GM06990 (cell line): ENCODE measurements around the gene CERS6.
"Not testable (repeated sequence)": the region's sequence is repeated elsewhere in the genome, so short reads cannot be mapped to it uniquely, and the experiment has no call there.

Experiments used
- DNase-seq: peaks from one replicate; pipeline ENCODE4 v3.0.0-alpha.2; 2011; ENCODE audit not compliant: insufficient read length; ENCODE audit errors: extremely low read depth
- H3K27me3 ChIP-seq: replicated peaks from 2 replicates; pipeline ENCODE4 v1.6.0; 2011; ENCODE audit warnings: low read length; ENCODE audit not compliant: control insufficient read depth, insufficient read depth
- H3K36me3 ChIP-seq: 2 replicates; pipeline ENCODE4 v1.5.1; 2011; ENCODE audit warnings: low read length; ENCODE audit not compliant: control insufficient read depth, insufficient read depth
- H3K4me3 ChIP-seq: replicated peaks from 2 replicates; pipeline ENCODE4 v1.5.1; 2011; ENCODE audit warnings: low read depth, mild to moderate bottlenecking, control low read depth, low read length
- CTCF ChIP-seq: IDR thresholded peaks from 2 replicates; pipeline ENCODE4 v1.5.1; 2011; ENCODE audit warnings: low read length, control low read depth, mild to moderate bottlenecking, inconsistent platforms; ENCODE audit not compliant: insufficient read depth, poor library complexity, severe bottlenecking

CERS6 gene

GRCh38 chr2:168757223-168757622, 301.2 kb downstream of the CERS6 start:
- Histone ChIP-seq H3K4me3 (no peak overlapping the region), H3K36me3 (no peaks in the 10 kb centered on the region), H3K27me3 (no peaks in the 10 kb centered on the region)
- TF ChIP-seq CTCF, result no peak
- DNase-seq, result no peak

GRCh38 chr2:168758970-168759820, 303.1 kb downstream of the CERS6 start:
- peak; percentile 70 for TF ChIP-seq CTCF
- no peak overlapping the region for H3K4me3 ChIP-seq
- no peaks in the 10 kb centered on the region for H3K36me3 ChIP-seq
- no peak for DNase-seq
- H3K27me3 ChIP-seq, result no peaks in the 10 kb centered on the region

GRCh38 chr2:168765401-168765800, 309.3 kb downstream of the CERS6 start:
- no peaks in the 10 kb centered on the region; the same call in 1 of the 2 replicates for H3K36me3 ChIP-seq
- H3K27me3 ChIP-seq, result no peaks in the 10 kb centered on the region
- H3K4me3 ChIP-seq, result no peak overlapping the region
- no peak for TF ChIP-seq CTCF
- no peak for DNase-seq

- no peak overlapping the region for H3K4me3 ChIP-seq
- no peak for DNase-seq
- no peak for TF ChIP-seq CTCF
- H3K36me3 ChIP-seq, result no peaks in the 10 kb centered on the region; the same call in 1 of the 2 replicates
- no peaks in the 10 kb centered on the region for H3K27me3 ChIP-seq
These were observed 310.5 kb downstream of the CERS6 start for GRCh38 chr2:168766600-168766999.

GRCh38 chr2:168767258-168767657, 311.2 kb downstream of the CERS6 start:
- Histone ChIP-seq H3K27me3 (no peaks in the 10 kb centered on the region), H3K36me3 (no peaks in the 10 kb centered on the region; the same call in 1 of the 2 replicates), H3K4me3 (no peak overlapping the region)
- TF ChIP-seq CTCF, result no peak
- DNase-seq, result no peak

- DNase-seq, H3K36me3 ChIP-seq, H3K4me3 ChIP-seq, H3K27me3 ChIP-seq: not testable (repeated sequence)
These were observed 312.3 kb downstream of the CERS6 start for GRCh38 chr2:168768357-168768756.
